HL-60 (cell line): ENCODE measurements around the gene COX18.

Source experiments
- POLR2AphosphoS5 ChIP-seq: IDR thresholded peaks from 2 replicates; pipeline ENCODE4 v1.6.1; 2012; ENCODE audit warnings: low read depth
- TF ChIP-seq, protein P1 (sequence below): IDR thresholded peaks from 2 replicates; pipeline ENCODE4 v1.6.1; 2012; ENCODE audit warnings: low read depth; ENCODE audit not compliant: insufficient replicate concordance
- TF ChIP-seq, protein P2 (sequence below): IDR thresholded peaks from one replicate; pipeline ENCODE4 v1.5.1; 2011; ENCODE audit warnings: low read length, control low read depth, inconsistent platforms; ENCODE audit not compliant: insufficient read depth

DNA sequence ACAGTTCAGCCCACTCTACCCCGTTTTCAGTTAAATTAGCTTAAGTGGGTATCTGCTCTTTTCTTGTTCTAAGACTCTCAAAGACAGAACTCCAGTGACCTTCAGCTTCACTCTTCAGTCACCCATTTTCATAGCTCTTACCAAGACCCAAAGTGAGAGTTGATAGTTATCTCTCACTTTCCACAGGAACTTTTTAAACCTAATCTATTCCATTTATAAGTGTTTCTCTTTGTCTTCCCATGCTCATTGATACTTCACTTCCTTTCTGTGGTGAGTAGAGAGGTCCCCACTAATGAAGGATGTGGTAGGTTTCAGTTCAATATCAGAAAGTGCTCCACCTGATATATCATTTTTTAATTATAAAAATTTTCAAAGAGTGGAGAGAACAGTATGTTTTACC is 33.4 kb downstream of the COX18 start:
- TF ChIP-seq, protein P1, sequence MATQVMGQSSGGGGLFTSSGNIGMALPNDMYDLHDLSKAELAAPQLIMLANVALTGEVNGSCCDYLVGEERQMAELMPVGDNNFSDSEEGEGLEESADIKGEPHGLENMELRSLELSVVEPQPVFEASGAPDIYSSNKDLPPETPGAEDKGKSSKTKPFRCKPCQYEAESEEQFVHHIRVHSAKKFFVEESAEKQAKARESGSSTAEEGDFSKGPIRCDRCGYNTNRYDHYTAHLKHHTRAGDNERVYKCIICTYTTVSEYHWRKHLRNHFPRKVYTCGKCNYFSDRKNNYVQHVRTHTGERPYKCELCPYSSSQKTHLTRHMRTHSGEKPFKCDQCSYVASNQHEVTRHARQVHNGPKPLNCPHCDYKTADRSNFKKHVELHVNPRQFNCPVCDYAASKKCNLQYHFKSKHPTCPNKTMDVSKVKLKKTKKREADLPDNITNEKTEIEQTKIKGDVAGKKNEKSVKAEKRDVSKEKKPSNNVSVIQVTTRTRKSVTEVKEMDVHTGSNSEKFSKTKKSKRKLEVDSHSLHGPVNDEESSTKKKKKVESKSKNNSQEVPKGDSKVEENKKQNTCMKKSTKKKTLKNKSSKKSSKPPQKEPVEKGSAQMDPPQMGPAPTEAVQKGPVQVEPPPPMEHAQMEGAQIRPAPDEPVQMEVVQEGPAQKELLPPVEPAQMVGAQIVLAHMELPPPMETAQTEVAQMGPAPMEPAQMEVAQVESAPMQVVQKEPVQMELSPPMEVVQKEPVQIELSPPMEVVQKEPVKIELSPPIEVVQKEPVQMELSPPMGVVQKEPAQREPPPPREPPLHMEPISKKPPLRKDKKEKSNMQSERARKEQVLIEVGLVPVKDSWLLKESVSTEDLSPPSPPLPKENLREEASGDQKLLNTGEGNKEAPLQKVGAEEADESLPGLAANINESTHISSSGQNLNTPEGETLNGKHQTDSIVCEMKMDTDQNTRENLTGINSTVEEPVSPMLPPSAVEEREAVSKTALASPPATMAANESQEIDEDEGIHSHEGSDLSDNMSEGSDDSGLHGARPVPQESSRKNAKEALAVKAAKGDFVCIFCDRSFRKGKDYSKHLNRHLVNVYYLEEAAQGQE = no peak
- TF ChIP-seq, protein P2, sequence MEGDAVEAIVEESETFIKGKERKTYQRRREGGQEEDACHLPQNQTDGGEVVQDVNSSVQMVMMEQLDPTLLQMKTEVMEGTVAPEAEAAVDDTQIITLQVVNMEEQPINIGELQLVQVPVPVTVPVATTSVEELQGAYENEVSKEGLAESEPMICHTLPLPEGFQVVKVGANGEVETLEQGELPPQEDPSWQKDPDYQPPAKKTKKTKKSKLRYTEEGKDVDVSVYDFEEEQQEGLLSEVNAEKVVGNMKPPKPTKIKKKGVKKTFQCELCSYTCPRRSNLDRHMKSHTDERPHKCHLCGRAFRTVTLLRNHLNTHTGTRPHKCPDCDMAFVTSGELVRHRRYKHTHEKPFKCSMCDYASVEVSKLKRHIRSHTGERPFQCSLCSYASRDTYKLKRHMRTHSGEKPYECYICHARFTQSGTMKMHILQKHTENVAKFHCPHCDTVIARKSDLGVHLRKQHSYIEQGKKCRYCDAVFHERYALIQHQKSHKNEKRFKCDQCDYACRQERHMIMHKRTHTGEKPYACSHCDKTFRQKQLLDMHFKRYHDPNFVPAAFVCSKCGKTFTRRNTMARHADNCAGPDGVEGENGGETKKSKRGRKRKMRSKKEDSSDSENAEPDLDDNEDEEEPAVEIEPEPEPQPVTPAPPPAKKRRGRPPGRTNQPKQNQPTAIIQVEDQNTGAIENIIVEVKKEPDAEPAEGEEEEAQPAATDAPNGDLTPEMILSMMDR = no peak
- TF ChIP-seq POLR2AphosphoS5 = no peak
